Endothelial cell of umbilical vein (primary cell): ENCODE measurements around the gene OST4. TPM values are rescaled to one million over a fixed set of nuclear protein-coding genes. Genes with fewer than 3 reads are reported as not detected.

Experiments
- BruUV-seq: library from RNA; stranded (reverse); fragments of 400-500 nt; replicated peaks from 2 replicates; lab custom pipeline; 2021; lab: Mats Ljungman, UMichigan
- CTCF ChIA-PET: fragments of 300-600, 350-600 bp; sonication (Branson Sonifier 250); formaldehyde crosslinking; loops from one replicate; lab custom pipeline; 2021; ENCODE audit warnings: antibody characterized with exemption, inconsistent platforms; lab: Charles Lee
- POLR2A ChIA-PET: fragments of 300-600, 350-600 bp; sonication (Branson Sonifier 250); formaldehyde crosslinking; loops from one replicate; lab custom pipeline; 2021; ENCODE audit warnings: antibody characterized with exemption, inconsistent platforms; lab: Charles Lee
- DNase-seq: peaks from one replicate; pipeline ENCODE4 v3.0.0-alpha.2; 2011; ENCODE audit warnings: low read depth, low spot score
- FAIRE-seq: peaks from 2 replicates; lab custom pipeline; 2011; peaks lifted over from hg19 to GRCh38; lab: Jason Lieb, UNC
- H2AFZ ChIP-seq: 2 replicates; pipeline ENCODE4 v1.6.0; 2012; ENCODE audit warnings: low read depth, low read length, control low read depth, inconsistent platforms
- H3K27ac ChIP-seq: 2 replicates; pipeline ENCODE4 v1.5.1; 2011; ENCODE audit warnings: low read depth, mild to moderate bottlenecking, control low read depth, low read length, moderate library complexity; ENCODE audit not compliant: insufficient read depth
- H3K27me3 ChIP-seq, 2 experiments: 2 replicates each; pipeline versions ENCODE4 v1.6.0 to v1.6.1; 2011; ENCODE audit warnings: low read length in 2 of 2, mixed read lengths in 1 of 2; ENCODE audit not compliant: control insufficient read depth in 2 of 2, insufficient read depth in 2 of 2
- H3K36me3 ChIP-seq, 2 experiments: 2 replicates in 1 of 2; 3 replicates in 1 of 2; pipeline ENCODE4 v1.5.1; 2011; ENCODE audit warnings: low read length in 2 of 2, mild to moderate bottlenecking in 1 of 2, moderate library complexity in 1 of 2; ENCODE audit not compliant: control insufficient read depth in 2 of 2, insufficient read depth in 2 of 2; ENCODE audit errors: extremely low read depth in 1 of 2
- H3K4me1 ChIP-seq: 3 replicates; pipeline ENCODE4 v1.5.1; 2011; ENCODE audit warnings: mild to moderate bottlenecking, low read length; ENCODE audit not compliant: control insufficient read depth, insufficient read depth; ENCODE audit errors: extremely low read depth
- H3K4me2 ChIP-seq: 2 replicates; pipeline ENCODE4 v1.6.1; 2011; ENCODE audit warnings: low read length, control low read depth, mixed read lengths; ENCODE audit not compliant: insufficient read depth
- H3K4me3 ChIP-seq, 3 experiments: fragments of 200-600 bp in 1 of 3; sonication (generic), shearing (Covaris generic) in 1 of 3; replicated peaks in 1 of 3; 2 replicates each; pipeline ENCODE4 v1.5.1; 2011 to 2016; ENCODE audit warnings: control low read depth in 3 of 3, low read length in 3 of 3, mild to moderate bottlenecking in 2 of 3, inconsistent platforms in 1 of 3, low read depth in 1 of 3, moderate library complexity in 1 of 3; ENCODE audit not compliant: insufficient read depth in 1 of 3
- H3K79me2 ChIP-seq: 2 replicates; pipeline ENCODE4 v1.6.0; 2012; ENCODE audit warnings: low read length, inconsistent platforms; ENCODE audit not compliant: control insufficient read depth, insufficient read depth
- H3K9ac ChIP-seq: replicated peaks from 2 replicates; pipeline ENCODE3; 2011; ENCODE audit warnings: low read length, control low read depth; ENCODE audit not compliant: insufficient read depth; ENCODE audit errors: extremely low read depth
- H3K9me1 ChIP-seq: replicated peaks from 3 replicates; pipeline ENCODE4 v1.6.0; 2011; ENCODE audit warnings: mild to moderate bottlenecking, low read length; ENCODE audit not compliant: control insufficient read depth, insufficient read depth; ENCODE audit errors: extremely low read depth
- H3K9me3 ChIP-seq: replicated peaks from 2 replicates; pipeline ENCODE4 v1.5.1; 2012; ENCODE audit warnings: low read length, inconsistent platforms; ENCODE audit not compliant: control insufficient read depth, insufficient read depth
- H4K20me1 ChIP-seq: replicated peaks from 2 replicates; pipeline ENCODE3; 2011; ENCODE audit warnings: mild to moderate bottlenecking, low read length; ENCODE audit not compliant: control insufficient read depth, insufficient read depth; ENCODE audit errors: extremely low read depth
- CTCF ChIP-seq, 2 donors: IDR thresholded peaks; 1 replicate in 1 of 2; 2 replicates in 1 of 2; pipeline ENCODE4 v1.5.1; 2011; ENCODE audit warnings: low read length in 2 of 2, mild to moderate bottlenecking in 2 of 2, moderate library complexity in 2 of 2, control low read depth in 1 of 2, inconsistent platforms in 1 of 2, low read depth in 1 of 2; ENCODE audit not compliant: insufficient read depth in 1 of 2; ENCODE audit errors: extremely low read depth in 1 of 2
- EZH2 ChIP-seq: IDR thresholded peaks from 2 replicates; pipeline ENCODE4 v1.6.1; 2012; ENCODE audit warnings: borderline replicate concordance, low read depth, mild to moderate bottlenecking, moderate library complexity, low read length, inconsistent platforms; ENCODE audit not compliant: severe bottlenecking
- FOS ChIP-seq: IDR thresholded peaks from 2 replicates; pipeline ENCODE4 v1.6.1; 2011; ENCODE audit warnings: mild to moderate bottlenecking, low read length, moderate library complexity, borderline replicate concordance; ENCODE audit not compliant: insufficient read depth
- GATA2 ChIP-seq: IDR thresholded peaks from 2 replicates; pipeline ENCODE4 v1.7.0; 2011; ENCODE audit warnings: low read depth, mild to moderate bottlenecking, moderate library complexity, mixed read lengths, low read length; ENCODE audit not compliant: insufficient read length, insufficient read depth
- JUN ChIP-seq: IDR thresholded peaks from 2 replicates; pipeline ENCODE4 v1.6.1; 2011; ENCODE audit warnings: borderline replicate concordance, low read depth; ENCODE audit not compliant: insufficient read length, insufficient read depth
- MAX ChIP-seq: IDR thresholded peaks from 2 replicates; pipeline ENCODE4 v1.6.1; 2011; ENCODE audit not compliant: insufficient read depth, insufficient read length
- MYC ChIP-seq: IDR thresholded peaks from one replicate; pipeline ENCODE4 v1.6.1; 2011; ENCODE audit warnings: mild to moderate bottlenecking, low read depth, low read length
- POLR2A ChIP-seq: IDR thresholded peaks from 2 replicates; pipeline ENCODE4 v1.6.1; 2012; ENCODE audit warnings: low read depth, mild to moderate bottlenecking, control low read depth, low read length
- POLR2AphosphoS5 ChIP-seq: IDR thresholded peaks from 2 replicates; pipeline ENCODE4 v1.6.1; 2012; ENCODE audit warnings: low read depth, mild to moderate bottlenecking, control low read depth, low read length, moderate library complexity; ENCODE audit not compliant: insufficient read depth
- dilution Hi-C: fragments of 300-500 bp; cut with MboI; formaldehyde crosslinking; loops from one replicate; pipeline ENCODE4 v1.15.0; 2019; ENCODE audit warnings: low sequenced_read_pairs; ENCODE audit not compliant: extremely low pct_ligation_motif_present
- intact Hi-C: fragments of 100-400 bp; cut with micrococcal nuclease; formaldehyde crosslinking; loops from one replicate; pipeline ENCODE4 v1.10.0; 2022
- polyA plus RNA-seq, 4 experiments: library from polyadenylated mRNA; depleted of rRNA in 3 of 4; stranded (reverse) in 3 of 4; unstranded in 1 of 4; fragments of >200 nt; gene quantifications; 2 replicates each; pipeline versions ENCODE4 v1.2.1 to v1.2.3, GENCODE V29; 2011 to 2012; ENCODE audit warnings: missing spikeins in 1 of 4
- total RNA-seq: library from RNA; stranded (reverse); gene quantifications from 2 replicates; pipeline ENCODE4 v1.2.3, GENCODE V29; 2021

The OST4 gene
- total and polyA plus RNA-seq, 2 donors (not counting 3 experiments of a cell fraction or from before 2014, with no cell fraction given) = 415 to 1,189 TPM

- intact Hi-C loops (no loop called here), dilution Hi-C loops (no loop called here)
- Histone ChIP-seq H3K4me3 (no peak overlapping the region), H3K27me3 (no peaks in the 10 kb centered on the region), H3K4me2 (no peak overlapping the region), H4K20me1 (no peaks in the 10 kb centered on the region), H2AFZ (no peak overlapping the region), H3K4me1 (peaks cover 9% of the 10 kb centered on the region), H3K79me2 (peaks cover 22% of the 10 kb centered on the region), H3K9me3 (no peaks in the 10 kb centered on the region), H3K36me3 (peaks cover 32 to 69% of the 10 kb centered on the region in 2 experiments), H3K9me1 (no peaks in the 10 kb centered on the region), H3K9ac (no peak overlapping the region), H3K27ac (no peak overlapping the region)
- FAIRE-seq = no peak
- ChIA-PET POLR2A (no interaction called here), CTCF (interaction anchor here (0.5 to 7.0 kb wide), 4 partner anchors 47 to 192 kb away, joined by 3 to 30 read pairs (median 3); no protein-coding TSS in a partner anchor)
- BruUV-seq = no TSS peak
- no peak for DNase-seq
- TF ChIP-seq JUN = no peak
- no peak for TF ChIP-seq EZH2
- TF ChIP-seq POLR2AphosphoS5 = no peak
- no peak for TF ChIP-seq POLR2A
- TF ChIP-seq GATA2 = no peak
- no peak for TF ChIP-seq CTCF (IDR thresholded peaks at IDR 0.05; ENCODE audit: extremely low read depth in 1 of 2, insufficient read depth in 1 of 2, low read depth in 1 of 2, low read length in 2 of 2)
- TF ChIP-seq MAX = no peak
- no peak for TF ChIP-seq MYC
- no peak for TF ChIP-seq FOS
These were observed 33.4 kb downstream of the OST4 start for GRCh38 chr2:27038012-27038411.
